ENCODE measurements around the gene GNG8.

GNG8 gene

DNA sequence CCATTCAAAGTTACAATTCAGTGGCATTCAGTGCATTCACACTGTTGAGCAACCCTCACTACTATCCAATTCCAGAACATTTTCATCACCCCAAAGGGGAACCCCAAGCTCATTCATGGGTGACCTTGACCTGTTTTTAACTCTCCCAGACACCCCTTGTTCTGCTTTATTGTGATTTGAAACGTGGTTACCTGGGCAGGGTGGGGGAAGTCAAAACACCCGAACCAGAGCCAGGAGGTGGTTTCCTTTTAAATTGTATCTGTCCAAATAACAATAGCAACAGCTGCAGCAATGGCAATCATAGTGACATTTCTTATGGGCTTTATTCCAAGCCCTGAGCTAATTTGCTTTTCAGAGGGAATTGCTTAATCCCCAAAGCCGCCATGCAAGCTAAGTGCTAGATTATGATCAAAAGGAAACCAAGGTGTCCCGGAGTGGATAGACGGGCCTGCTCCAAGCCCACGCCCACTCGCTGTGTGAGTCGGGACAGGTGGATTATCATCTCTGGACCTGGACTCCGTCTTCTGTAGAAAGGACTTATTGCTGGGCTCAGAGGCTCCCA lies 17.3 kb downstream of the GNG8 start:
- no peak for DNase-seq (ENCODE audit: low read depth)

DNA sequence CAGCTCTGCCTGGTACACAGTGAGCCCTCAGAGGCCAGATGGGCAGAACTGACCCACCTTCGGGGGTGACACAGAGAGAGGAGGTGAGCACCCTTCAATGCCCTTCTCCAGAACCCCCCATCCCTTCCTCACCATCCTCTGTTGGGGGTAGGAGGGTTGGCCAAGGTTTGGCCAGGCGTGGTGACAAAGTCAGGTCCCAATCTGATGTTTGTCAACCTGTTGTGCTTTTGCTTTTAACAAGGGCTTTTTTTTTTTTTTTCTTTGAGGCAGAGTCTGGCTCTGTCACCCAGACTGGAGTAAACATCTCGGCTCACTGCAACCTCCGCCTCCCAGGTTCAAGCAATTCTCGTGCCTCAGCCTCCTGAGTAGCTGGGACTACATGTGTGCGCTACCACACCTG lies 18.4 kb downstream of the GNG8 start:
- DNase-seq (ENCODE audit: low read depth): no peak

DNA sequence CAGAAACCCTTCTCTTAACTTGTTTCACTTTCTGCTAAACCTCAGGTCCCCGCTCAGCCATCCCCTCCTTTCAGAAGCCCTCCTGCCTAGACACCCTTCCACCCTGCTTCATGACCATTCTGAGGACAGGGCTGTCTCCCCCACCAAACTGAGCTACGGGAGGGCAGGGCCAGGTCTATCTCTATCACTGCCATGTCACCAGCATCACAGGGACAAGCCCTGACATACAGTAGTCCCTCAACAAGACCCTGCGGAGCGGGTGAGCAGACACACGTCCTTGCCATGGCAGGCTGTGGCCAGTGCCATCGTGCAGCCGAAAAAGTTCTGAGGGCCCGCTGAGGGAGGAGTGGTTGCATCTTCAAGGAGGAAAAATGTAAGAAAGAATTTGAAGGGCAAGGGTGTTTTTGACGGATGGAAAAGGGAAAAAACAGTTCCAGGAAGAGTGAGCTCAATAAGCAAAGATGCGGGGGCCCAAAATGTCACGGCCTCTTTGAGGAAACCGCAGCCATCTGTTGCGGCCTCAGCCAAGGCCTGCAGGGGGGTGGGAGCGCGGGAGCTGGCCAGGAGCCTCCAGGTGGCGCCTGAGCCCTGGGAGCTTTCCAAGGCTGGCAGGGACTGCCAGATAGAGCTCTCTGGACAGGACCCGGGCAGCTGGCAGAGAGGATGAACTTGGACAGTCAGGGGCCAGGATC lies 19.2 kb downstream of the GNG8 start:
- no peak for DNase-seq (ENCODE audit: low read depth)

DNA sequence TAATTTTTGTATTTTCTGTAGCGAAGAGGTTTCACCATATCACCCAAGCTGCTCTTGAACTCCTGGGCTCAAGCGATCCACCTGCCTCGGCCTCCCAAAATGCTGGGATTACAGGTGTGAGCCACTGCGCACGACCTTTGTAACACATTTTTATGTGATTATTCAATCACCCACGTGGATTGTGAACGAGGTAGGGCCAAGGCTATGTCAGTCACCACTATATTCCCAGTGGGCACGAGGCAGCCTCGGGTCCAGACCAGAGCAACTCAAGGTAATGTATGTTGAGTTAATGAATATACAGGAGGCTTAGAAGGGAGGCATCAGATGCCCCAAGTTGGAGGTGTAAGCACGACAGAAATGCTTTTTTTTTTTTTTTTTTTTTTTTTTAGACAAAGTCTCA lies 20.0 kb downstream of the GNG8 start:
- no peak for DNase-seq (ENCODE audit: low read depth)

DNA sequence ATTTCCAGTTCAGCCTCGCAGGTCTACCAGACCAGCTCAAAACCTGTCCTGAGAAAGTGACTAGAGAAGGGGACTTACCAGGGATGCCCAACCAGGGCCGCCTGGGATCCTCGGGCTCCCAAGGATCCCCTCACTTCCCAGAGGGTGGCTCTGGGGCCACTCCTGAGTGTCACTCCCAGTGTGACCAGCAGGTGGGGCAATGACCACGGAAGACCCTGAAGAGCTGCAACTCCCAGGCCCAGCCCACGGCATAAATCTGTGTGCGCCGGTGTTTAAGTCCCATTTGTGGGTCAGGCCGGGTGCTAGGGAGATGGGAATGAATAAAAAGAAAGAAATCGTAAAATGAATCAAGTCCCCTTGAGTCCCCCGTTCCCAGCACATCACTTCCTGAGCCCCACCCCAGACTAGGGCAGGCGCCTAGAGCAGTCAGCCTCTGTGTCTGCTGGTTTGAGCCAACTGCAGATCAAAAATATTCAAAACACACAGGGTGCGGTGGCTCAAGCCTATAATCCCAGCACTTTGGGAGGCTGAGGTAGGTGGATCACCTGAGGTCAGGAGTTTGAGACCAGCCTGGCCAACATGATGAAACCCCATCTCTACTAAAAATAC lies 21.8 kb downstream of the GNG8 start:
- DNase-seq (ENCODE audit: low read depth): no peak

DNA sequence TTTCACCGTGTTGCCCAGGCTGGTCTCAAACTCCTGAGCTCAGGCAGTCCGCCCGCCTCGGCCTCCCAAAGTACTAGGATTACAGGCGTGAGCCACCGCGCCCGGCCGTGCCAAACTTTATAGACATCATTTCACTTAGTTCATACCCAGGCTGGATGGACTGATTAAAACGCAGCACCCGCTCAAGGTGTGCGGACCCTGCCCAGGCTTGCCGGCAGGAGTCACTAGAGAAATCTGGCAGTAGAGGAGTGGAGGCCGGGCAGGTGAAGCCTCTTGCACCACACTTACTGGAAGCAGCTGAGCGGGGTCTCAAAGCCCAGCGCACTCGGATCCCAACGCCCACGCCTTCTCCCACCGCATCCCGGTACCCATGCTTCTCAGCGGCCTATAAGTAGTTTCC lies 22.5 kb downstream of the GNG8 start:
- DNase-seq (ENCODE audit: low read depth): no peak

DNA sequence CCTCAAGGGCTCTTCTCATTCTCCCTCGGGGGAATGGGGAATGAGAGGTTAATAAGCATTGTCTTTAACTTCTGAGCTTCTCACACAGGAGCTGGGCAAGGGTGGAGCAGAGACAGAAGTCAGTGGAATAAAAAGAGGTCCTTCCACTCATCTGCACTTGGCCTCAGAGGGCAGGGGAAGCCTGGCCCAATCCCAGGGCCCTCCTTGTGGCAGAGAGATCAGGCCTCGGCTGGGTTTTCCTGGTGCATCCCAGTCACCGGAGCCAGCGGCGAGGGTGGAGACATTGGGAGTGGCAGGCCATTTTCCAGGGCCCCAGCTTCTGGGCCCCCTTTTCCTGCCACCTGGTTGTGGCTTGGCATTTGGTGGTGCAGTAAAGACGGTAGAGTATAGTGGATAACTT lies 24.2 kb downstream of the GNG8 start:
- no peak for DNase-seq (ENCODE audit: low read depth)

DNA sequence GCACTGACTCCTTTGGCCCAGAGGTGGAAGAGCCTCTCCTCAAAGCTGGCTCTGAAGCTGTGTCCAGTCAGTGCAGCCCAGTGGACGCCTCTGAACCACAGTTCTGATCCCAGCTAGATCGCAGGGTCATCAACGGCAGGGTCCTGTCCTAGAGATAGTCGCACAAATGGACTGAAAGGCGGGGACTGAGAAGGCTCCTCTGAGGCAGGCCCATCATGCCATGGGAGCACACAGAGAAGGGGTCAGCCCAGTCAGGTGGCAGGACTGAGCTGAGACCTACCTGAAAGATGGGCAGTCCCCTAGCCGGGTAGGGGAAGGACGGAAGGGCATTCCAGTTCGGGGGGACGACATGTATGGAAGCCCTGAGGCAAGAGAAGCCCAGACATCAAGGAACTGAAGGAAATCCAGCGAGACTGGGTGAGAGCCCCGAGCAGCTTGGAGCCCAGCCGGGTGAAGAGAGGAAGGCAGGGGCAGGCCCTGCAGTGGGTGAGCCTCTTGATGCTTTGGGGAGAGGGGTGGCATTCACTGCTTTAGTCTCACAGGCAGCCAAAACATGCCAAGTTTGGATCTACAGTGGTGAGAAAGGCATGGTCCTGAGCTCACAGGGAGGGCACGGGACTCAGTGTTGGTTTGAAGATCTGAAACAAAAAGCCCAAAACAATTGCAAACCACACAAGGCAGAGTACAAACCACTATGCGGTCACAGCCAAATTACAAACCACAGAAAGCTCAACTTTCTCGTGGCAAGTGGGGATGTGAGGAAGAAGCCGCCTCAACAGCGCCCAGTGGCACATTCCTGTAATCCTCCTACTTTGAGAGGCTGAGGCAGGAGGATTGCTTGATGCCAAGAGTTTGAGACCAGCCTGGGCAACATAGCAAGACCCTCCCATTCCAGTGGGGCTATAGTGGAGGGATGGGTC lies 24.9 kb downstream of the GNG8 start:
- no peak for DNase-seq (ENCODE audit: low read depth)

DNA sequence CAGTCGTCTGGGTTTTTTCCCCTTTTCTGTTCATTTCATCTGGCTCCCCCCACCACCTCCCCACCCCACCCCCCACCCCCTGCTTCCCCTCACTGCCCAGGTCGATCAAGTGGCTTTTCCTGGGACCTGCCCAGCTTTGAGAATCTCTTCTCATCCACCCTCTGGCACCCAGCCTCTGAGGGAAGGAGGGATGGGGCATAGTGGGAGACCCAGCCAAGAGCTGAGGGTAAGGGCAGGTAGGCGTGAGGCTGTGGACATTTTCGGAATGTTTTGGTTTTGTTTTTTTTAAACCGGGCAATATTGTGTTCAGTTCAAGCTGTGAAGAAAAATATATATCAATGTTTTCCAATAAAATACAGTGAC lies 25.6 kb downstream of the GNG8 start:
- DNase-seq (ENCODE audit: low read depth): no peak

DNA sequence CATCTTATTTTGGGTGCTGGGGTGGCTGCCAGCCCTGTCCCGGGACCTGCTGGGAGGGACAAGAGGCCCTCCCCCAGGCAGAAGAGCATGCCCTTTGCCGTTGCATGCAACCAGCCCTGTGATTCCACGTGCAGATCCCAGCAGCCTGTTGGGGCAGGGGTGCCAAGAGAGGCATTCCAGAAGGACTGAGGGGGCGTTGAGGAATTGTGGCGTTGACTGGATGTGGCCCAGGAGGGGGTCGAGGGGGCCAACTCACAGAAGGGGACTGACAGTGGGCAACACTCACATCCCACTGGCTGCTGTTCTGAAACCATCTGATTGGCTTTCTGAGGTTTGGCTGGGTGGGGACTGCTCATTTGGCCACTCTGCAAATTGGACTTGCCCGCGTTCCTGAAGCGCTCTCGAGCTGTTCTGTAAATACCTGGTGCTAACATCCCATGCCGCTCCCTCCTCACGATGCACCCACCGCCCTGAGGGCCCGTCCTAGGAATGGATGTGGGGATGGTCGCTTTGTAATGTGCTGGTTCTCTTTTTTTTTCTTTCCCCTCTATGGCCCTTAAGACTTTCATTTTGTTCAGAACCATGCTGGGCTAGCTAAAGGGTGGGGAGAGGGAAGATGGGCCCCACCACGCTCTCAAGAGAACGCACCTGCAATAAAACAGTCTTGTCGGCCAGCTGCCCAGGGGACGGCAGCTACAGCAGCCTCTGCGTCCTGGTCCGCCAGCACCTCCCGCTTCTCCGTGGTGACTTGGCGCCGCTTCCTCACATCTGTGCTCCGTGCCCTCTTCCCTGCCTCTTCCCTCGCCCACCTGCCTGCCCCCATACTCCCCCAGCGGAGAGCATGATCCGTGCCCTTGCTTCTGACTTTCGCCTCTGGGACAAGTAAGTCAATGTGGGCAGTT lies 26.2 kb downstream of the GNG8 start:
- DNase-seq (ENCODE audit: low read depth): no peak

DNA sequence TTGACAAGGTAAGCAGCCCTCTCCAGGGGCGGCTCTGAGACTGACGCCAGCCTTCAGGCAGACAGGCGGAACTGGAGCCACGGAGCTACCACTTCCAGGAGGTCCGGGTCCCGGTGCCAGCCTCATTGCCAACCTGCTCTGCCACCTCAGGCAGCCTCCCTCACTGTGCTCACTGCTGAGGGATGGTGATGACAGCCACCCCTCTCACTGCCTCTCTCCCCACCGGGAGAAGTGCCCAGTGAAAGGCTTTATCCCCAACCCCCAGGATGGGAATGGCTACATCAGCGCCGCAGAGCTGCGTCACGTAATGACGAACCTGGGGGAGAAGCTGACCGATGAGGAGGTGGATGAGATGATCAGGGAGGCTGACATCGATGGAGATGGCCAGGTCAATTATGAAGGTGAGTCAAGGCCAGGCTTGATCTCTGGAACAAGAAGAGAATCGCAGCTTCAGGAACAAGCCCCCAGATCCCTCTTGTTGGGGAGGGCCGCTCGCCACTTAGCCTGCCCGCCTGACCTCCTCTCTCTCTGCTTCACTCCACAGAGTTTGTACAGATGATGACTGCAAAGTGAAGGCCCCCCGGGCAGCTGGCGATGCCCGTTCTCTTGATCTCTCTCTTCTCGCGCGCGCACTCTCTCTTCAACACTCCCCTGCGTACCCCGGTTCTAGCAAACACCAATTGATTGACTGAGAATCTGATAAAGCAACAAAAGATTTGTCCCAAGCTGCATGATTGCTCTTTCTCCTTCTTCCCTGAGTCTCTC lies 27.2 kb downstream of the GNG8 start:
- no peak for DNase-seq (ENCODE audit: low read depth)

DNA sequence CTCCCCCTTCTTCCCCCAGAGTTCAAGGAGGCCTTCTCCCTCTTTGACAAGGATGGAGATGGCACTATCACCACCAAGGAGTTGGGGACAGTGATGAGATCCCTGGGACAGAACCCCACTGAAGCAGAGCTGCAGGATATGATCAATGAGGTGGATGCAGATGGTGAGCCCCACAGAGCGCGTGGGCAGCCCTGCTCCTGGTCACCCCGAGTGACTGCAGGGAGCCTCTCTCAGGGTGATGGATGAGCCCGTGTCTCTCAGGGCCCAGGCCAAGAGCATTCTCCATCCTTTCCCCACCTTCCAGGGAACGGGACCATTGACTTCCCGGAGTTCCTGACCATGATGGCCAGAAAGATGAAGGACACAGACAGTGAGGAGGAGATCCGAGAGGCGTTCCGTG lies 27.8 kb downstream of the GNG8 start:
- DNase-seq (ENCODE audit: low read depth): no peak

DNA sequence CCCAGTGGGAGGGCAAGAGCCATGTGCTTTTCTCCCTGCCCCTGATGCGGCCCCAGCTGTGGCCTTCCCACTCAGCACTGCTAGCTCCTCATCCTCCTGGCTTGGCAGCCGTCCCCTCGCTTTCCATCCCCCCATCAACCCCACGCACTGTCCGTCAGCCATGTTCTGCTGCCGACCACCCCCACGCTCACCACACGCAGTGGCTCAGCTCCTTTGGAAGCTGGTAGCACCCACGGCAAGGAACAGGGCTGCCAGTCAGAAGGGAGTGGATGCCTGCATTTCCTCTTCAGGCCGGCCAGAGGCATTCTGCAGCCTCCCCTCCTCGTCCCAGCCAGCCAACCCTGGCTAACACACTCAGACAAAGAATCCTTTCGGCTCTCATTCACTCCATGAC lies 28.6 kb downstream of the GNG8 start:
- DNase-seq (ENCODE audit: low read depth): no peak

DNA sequence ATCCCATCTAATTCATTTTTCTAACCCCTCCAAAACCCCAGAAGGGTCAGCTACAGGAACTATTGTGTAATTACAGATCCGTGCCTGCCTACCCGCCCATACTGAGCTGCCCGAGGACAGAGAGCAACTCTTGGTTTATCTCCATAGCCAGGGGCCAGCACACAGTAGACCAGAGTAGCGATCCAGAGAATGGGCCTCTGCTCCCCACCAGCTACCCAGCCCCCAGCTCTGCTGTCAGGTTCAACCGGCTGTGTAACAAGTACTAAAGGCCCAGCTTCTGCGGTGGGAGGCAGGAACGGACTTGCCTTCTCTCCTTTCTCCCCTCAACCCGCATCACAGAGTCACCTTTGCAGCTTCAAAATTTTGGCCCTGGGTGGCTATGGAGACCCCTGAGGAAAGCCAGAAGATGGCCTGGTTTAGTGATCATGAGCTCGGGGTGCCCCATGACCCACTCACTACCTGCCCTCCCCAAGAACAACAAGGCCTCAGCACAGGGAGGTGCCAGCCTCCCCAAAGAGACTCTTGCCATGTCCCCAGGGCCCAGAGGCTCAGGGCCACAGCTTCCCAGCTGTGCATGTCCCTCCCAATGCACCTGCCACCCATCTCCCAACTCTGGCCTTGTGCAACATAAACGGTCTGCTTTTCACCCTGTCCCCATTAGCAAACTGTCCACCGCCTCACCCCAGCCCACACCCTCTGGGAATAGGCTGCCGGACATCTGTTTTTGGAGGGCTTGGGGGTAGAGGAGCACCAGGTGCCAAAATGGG lies 29.1 kb downstream of the GNG8 start:
- DNase-seq (ENCODE audit: low read depth): no peak

DNA sequence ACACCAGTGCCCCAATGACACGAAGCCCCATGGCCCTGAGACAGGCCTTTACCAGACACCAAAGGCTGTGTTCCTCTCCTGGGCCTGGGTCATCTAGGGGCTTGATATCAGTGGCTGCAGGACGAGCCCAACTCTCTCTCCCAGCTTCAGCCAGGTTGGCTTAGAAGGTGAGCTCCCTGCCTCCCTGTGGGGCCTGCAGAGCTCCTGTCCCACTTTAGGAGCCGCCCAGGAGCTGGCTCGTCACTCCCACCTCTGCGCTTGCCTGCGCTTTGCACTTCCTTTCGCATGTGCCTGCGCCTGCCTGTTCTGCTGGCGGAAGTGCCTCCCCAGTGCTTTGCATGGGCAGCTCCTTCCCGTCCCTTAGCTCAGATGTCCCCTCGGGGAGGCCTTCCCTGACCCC lies 30.0 kb downstream of the GNG8 start:
- no peak for DNase-seq (ENCODE audit: low read depth)

DNA sequence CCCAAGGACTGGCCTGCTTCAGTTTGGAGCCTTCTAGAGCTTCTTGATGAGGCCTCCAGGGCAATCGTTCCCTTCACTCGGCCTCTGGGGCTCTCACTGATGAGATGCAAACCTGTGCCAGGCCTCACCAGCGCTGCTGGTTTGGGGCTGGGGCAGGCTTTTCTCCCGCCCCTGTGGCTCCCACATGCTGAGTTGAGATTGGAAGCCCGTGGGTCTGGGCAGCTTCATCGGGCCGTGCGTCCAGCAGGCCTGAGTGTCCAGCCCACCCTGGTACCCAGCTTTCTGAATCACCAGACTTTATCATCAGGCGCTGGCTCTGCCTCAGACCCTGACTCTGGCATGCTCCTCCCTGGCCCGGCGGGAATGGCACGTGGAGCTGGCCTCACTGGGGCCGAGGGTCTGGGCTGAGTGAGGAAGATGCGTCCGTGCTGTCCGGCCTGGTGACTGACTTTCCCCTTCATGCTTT lies 30.6 kb downstream of the GNG8 start:
- DNase-seq (ENCODE audit: low read depth): no peak

DNA sequence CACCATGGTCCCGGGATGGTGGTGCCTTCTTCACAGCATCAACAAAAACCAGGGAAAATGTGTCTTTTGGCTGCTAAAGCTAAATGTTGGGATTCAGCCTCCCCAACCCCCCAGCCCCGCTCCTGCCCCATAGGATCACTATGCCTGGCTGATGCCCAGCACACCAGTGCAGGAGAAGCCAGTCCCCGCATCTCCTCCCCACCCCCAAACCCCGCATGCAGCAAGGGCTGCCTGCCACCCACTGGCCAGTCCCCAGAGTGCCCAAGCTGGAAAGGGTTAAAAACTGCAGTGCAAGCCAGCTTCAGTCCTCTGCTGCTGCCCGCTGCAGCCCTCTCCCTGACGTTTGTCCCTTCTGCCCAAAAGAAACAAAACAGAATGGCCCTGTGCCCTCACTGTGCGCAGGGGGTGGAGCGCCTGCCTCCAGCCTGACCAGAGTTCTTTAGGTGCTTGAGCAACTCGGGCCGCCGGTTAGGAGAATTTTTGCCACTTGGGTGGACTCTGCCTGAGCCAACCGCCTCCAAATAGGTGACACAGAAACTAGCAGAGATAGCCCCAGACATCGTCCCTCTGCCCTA lies 31.1 kb downstream of the GNG8 start:
- no peak for DNase-seq (ENCODE audit: low read depth)

DNA sequence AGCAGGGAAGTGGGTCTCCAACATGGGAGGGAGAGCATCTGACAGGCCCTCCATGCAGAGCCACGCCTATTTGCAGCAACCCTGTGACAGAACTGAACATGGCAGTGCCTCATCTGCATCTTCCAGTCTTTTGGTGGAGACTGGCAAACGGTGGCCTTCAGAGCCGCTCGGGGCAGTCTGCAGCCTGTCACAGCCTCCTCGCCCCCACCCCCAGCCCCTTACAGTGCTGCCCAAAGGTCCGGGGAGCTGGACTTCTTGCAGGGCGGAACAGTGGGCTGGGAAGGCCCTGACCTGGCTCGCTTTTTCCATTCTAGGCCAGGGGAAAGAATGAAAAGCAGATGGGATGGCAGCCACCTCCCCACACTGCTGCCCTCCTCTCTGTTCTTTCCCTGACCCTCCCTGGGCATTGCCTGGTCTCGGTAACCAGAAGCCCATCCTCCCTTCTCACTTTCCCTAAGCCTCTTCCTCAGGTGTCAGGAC lies 32.2 kb downstream of the GNG8 start:
- no peak for DNase-seq (ENCODE audit: low read depth)

DNA sequence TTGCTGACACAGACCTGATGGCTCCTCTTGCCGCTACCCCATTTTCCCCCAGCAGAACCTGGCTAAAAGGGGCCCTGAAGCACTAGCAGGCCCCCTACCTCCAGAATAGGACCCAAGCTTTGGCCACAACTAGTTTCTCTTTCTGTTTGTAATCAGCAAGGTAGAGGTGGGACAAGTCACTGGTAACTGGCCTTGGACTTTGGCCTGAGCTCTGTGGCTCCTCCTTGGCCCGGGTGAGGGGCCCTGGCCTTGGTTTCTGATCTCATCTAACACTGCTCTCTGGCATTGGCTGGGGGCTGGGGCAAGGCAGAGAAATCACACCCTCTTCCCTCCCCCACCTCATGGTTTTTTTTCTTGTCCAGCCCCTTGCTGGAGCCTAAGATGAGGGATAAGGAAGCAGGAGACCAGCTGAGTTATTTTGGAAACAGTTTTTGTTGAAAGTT lies 32.8 kb downstream of the GNG8 start:
- no peak for DNase-seq (ENCODE audit: low read depth)
